Endothelial cell of umbilical vein (primary cell): ENCODE data around the gene HSPG2.
"Not testable (repeated sequence)": the region's sequence is repeated elsewhere in the genome, so short reads cannot be mapped to it uniquely, and the experiment has no call there.

Experiments used
- CTCF ChIP-seq, 2 donors: IDR thresholded peaks; 1 replicate in 1 of 2; 2 replicates in 1 of 2; pipeline ENCODE4 v1.5.1; 2011; ENCODE audit warnings: low read length in 2 of 2, mild to moderate bottlenecking in 2 of 2, moderate library complexity in 2 of 2, control low read depth in 1 of 2, inconsistent platforms in 1 of 2, low read depth in 1 of 2; ENCODE audit not compliant: insufficient read depth in 1 of 2; ENCODE audit errors: extremely low read depth in 1 of 2
- EZH2 ChIP-seq: IDR thresholded peaks from 2 replicates; pipeline ENCODE4 v1.6.1; 2012; ENCODE audit warnings: borderline replicate concordance, low read depth, mild to moderate bottlenecking, moderate library complexity, low read length, inconsistent platforms; ENCODE audit not compliant: severe bottlenecking
- POLR2A ChIP-seq: IDR thresholded peaks from 2 replicates; pipeline ENCODE4 v1.6.1; 2012; ENCODE audit warnings: low read depth, mild to moderate bottlenecking, control low read depth, low read length

DNA sequence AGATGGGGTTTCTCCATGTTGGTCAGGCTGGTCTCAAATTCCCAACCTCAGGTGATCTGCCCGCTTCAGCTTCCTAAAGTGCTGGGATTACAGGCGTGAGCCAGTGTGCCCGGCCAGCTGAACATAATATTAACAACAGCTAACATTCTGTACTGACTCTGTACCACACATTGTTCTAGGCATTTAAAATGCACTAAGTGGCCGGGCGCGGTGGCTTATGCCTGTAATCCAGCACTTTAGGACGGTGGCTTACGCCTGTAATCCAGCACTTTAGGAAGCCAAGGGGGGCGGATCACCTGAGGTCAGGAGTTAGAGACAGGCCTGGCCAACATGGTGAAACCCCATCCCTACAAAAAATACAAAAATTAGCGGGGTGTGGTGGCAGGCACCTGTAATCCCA, 110.4 kb downstream of the HSPG2 start:
- not testable (repeated sequence) for TF ChIP-seq EZH2; CTCF (IDR thresholded peaks at IDR 0.05; ENCODE audit: extremely low read depth in 1 of 2, insufficient read depth in 1 of 2, low read depth in 1 of 2, low read length in 2 of 2); POLR2A
